HepG2 (cell line): ENCODE data around the gene ACTR3.

Experiments used
- CREB1 ChIP-seq, 2 experiments: fragments of 450-650 bp in 1 of 2; IDR thresholded peaks; 2 replicates each; pipeline ENCODE4 v1.6.1; 2016 to 2017; ENCODE audit warnings: control low read depth in 1 of 2, mild to moderate bottlenecking in 1 of 2, missing compliant biosample characterization in 1 of 2, missing genetic modification characterization in 1 of 2
- GTF2F1 ChIP-seq: fragments of 150-350 bp; IDR thresholded peaks from 2 replicates; pipeline ENCODE4 v1.6.1; 2014; ENCODE audit warnings: low read length
- POLR2AphosphoS5 ChIP-seq: IDR thresholded peaks from 2 replicates; pipeline ENCODE4 v1.6.1; 2012; ENCODE audit warnings: low read depth, low read length
- RNF219 ChIP-seq: sonication (generic); formaldehyde crosslinking; IDR thresholded peaks from 2 replicates; pipeline ENCODE4 v1.5.0; 2020; ENCODE audit warnings: mild to moderate bottlenecking, missing genetic modification reagents
- SMAD1 ChIP-seq: sonication (generic); formaldehyde crosslinking; IDR thresholded peaks from 2 replicates; pipeline ENCODE4 v1.4.0; 2020; ENCODE audit warnings: missing genetic modification reagents, low read depth, mild to moderate bottlenecking, borderline replicate concordance
- SP4 ChIP-seq: sonication (generic); formaldehyde crosslinking; IDR thresholded peaks from 2 replicates; pipeline ENCODE4 v1.8.1; 2023; ENCODE audit warnings: mild to moderate bottlenecking, missing genetic modification reagents
- TEAD2 ChIP-seq: sonication (generic); formaldehyde crosslinking; IDR thresholded peaks from 2 replicates; pipeline ENCODE4 v1.9.0; 2021; ENCODE audit warnings: missing genetic modification reagents

DNA sequence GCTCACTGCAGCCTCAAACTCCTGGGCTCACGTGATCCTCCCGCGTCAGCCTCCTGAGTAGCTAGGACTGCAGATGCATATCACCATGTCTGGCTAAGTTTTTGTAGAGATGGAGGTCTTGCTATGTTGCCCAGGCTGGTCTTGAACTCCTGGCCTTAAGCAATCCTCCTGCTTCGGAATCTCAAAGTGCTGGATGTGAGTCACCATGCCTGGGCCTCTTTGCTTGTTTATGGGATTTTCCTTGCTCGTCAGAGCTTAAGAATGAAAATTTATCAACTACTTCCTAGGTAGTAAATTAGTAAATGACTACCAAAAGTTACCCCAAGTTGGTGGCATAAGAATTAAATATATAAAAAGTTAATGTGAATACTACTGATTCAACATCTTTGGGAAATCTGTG is 51.0 kb downstream of the ACTR3 start:
- no peak for TF ChIP-seq CREB1 (IDR thresholded peaks at IDR 0.05)
- no peak for TF ChIP-seq CREB1 (CRISPR knock-in tag; IDR thresholded peaks at IDR 0.05)
- TF ChIP-seq RNF219 (CRISPR knock-in tag), result no peak
- TF ChIP-seq SMAD1 (CRISPR knock-in tag), result no peak
- TF ChIP-seq POLR2AphosphoS5, result no peak
- TF ChIP-seq SP4 (CRISPR knock-in tag), result no peak
- no peak for TF ChIP-seq TEAD2 (CRISPR knock-in tag)
- TF ChIP-seq GTF2F1, result no peak
